Glomerular endothelial cell (primary cell): ENCODE measurements around the gene FOXO6. TPM values are rescaled to one million over a fixed set of nuclear protein-coding genes. Genes with fewer than 3 reads are reported as not detected.

Source experiments
- DNase-seq: peaks from one replicate; pipeline ENCODE4 v3.0.0-alpha.2; 2011; ENCODE audit warnings: low read depth, low spot score; ENCODE audit errors: extremely low read depth
- total RNA-seq: library from RNA; depleted of rRNA; stranded (reverse); fragments of >200 nt; gene quantifications from 2 replicates; pipeline ENCODE4 v1.2.3, GENCODE V29; 2015

The FOXO6 gene
- total RNA-seq, 1 donor from 2014 or later = not detected

- DNase-seq = no peak
These were observed 3.4 kb downstream of the FOXO6 start for GRCh38 chr1:41364442-41365319.

DNA sequence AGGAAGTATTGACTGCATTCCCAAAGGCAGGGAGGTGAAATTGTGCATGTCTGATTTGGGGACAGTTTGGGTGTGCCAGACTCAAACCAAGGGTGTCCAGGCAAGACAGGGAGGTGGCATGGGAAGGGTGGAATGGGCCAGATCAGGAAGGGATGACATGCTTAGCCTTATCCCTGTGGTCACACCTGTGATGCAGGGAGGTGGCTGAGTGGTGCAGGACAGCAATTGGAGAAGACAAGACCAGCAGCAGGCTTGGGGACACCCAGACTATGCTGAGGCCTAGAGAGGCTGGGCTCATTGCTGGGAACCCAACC is 4.0 kb downstream of the FOXO6 start:
- no peak for DNase-seq

DNA sequence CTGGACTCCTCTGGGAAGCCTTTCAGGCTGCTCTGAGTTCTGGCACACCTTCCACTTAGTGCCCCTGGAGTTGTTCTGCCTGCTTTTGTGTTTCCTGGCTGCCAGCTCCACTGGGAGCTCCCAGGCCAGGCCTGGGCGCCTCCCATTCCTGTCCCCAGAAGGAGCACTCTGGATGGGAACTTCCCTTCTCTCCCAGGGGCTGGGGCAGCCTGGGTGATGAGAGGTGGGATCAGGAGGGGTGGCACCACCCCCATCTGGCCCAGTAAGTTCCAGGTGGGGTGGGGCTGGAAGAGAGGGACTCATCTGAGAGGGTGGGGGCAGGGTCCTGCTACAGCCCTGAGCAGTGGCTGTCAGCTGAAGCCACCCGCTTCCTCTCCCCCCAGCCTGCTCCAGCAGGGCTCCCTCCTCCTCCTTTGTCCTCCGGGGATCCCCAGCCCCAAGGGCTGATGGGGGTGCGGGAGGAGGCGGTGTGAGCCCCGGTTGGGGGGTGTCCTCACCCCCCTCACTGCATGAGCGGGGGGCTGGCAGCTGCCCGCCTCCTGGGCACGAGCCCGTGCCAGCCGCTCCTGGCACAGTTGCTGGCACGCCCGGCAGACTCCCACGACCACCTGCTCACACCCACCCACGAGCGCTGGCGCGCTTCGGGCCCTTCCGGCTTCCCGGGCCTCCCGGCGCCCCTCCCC is 4.7 kb downstream of the FOXO6 start:
- DNase-seq = no peak

GRCh38 chr1:41366455-41367287 is 5.4 kb downstream of the FOXO6 start:
- DNase-seq = no peak

DNA sequence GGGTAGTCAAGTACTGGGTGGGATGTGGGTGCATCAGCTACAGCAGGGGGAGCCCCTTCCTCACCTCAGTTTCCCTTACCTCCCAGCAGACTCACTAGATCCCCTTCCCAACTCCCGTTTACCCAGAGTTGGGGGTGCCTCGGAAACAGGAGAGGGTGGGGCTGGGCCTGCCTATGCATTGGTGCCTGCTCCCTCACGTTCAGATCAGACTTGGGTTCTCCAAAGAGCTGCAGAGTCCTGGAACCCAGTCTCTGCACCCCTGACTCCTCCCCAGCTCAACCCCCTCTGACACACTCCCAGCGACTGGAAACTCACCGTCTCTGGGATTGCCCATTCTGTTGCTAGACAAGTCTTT is 6.0 kb downstream of the FOXO6 start:
- no peak for DNase-seq

GRCh38 chr1:41368366-41368765 is 7.1 kb downstream of the FOXO6 start:
- DNase-seq = no peak

GRCh38 chr1:41368801-41369200 is 7.6 kb downstream of the FOXO6 start:
- DNase-seq = no peak

- no peak for DNase-seq
These were observed 8.3 kb downstream of the FOXO6 start for GRCh38 chr1:41369531-41369930.

- no peak for DNase-seq
These were observed 9.0 kb downstream of the FOXO6 start for GRCh38 chr1:41370225-41370624.

DNA sequence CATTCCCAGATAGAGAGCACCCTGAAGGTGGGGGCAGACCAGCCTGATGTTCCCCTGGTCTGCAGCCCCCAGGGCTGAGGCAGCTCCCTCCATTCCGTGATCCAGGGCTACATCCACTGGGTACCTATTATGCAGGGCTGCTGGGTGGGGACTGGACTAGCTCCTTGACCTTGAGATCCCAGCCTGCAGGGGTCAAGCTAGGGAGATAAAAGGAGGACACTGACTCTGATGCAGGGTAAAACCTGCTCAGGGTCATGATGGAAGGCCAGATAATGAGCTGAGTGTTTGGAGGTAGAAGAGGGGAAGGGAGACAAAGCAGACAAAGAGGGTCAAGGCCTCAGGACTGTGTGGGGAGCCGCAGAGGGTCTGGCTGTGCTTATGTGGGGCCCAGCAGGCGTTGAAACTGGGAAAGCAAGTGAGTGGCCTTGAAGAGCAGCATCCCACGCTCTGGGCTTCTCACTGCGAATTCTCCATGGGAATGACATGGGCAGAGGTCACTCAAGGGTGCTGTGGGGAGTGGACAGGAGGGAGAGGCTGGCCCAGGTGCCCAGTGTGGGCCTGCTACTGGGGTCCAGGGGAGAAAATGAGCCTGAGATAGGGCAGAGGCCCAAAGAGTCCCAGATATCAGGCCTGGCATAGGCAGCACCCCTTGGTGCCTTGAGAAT is 9.7 kb downstream of the FOXO6 start:
- DNase-seq = no peak

- DNase-seq = no peak
These were observed 10.7 kb downstream of the FOXO6 start for GRCh38 chr1:41371630-41372599.

DNA sequence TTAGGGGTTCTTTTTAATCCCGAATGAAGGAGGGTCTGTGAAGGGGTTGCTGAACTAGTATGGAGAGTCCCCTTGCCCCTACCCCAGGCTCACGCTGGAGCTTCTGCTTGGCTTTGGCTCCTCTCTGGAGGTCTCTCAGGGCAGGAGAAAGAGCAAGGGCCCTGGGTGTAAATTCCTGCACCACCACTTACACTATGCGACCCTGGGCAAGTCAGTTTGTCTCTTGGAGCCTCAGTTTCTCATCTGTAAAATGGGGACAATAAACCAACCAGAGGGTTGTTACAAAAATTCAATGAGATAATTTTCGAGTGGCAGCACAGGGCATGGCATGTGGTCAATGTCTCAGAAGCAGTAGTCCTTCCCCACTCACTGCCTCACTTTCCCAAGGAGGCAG is 11.4 kb downstream of the FOXO6 start:
- DNase-seq = no peak

DNA sequence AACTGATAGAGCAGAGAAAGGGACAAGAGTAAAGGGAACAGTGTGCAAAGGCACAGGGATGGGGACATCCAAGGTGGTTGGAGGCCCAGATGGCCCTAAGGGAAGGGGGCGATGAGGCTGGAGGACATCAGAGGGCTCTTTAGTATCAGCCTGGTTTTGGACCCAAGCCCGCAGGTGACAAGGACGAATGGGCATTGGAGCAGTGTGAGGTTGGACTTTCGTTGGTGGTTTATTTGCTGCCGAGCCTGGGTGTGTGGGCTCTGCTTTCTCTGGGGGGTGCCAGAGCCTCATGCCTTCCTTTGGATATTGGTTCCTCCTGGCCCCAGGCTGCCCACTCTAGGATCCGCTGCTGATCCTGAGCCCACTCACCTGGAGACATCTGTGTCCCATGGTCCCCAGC is 12.1 kb downstream of the FOXO6 start:
- DNase-seq = no peak

DNA sequence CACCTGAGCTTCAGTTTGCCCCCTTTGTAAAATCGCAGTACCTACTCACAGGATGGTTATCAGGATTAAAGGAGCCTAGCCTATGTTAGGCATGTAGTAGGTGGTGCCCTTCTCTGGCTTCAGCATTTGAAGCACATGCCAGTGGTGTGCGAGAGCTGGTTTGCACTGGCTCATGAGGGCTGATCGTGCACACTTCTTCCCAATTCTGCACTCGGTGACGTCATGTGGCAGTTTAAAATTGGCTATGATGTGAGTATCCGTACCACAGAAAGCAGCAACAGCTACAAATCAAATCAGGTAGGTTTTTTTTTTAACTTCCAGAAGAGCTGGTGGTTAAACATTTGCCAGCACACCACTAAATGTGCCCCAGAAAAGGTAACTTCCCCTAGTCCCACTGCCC is 13.5 kb downstream of the FOXO6 start:
- DNase-seq = no peak

GRCh38 chr1:41377397-41377796 is 16.2 kb downstream of the FOXO6 start:
- no peak for DNase-seq

DNA sequence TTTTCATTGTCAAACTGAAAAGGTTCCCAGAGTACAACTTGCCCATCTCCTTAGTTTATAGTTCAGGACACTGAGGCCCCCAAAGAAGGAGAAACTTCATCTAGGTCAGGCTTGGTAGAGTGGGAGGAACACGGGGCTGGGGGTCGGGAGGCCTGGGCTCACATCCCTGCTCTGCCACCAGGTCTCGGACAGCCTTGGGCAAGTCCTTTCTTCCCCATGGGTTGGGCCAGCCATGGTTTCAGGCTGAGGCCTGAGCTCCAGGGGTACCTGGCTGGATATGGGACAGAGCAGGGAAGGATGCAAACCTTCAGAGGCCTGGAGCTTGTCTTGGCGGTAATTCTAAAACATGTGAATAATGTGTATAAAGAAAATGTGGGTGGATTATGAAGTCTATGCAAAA is 17.0 kb downstream of the FOXO6 start:
- DNase-seq = no peak

GRCh38 chr1:41378999-41379737 is 17.9 kb downstream of the FOXO6 start:
- DNase-seq = no peak

GRCh38 chr1:41379738-41380130 is 18.5 kb downstream of the FOXO6 start:
- no peak for DNase-seq

DNA sequence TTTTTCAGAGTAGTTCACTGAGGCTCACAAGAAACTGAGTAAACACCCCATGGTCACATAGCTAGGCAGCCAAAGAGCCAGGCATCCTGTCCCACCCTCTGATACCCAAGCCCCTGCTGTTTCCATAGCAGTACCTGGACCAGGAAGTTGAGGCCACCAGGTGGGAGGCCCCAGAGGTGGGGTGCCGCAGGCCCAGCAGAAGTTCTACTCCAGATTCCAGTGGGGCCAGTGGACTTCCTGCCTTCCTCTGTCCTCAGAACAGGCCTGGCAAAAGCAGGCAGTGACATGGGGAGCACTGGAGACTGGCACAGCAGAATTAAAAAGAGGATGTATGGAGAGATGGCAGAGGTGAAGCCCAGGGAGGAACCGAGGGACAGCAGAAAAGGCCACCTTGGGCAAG is 19.0 kb downstream of the FOXO6 start:
- DNase-seq = no peak
